SK-N-MC (cell line): ENCODE measurements around the gene DDX39B.

Experiments used
- EZH2 ChIP-seq: fragments of 200-600 bp; sonication (generic); IDR thresholded peaks from one replicate; pipeline ENCODE4 v1.6.1; 2017; ENCODE audit warnings: antibody characterized with exemption
- FOXP2 ChIP-seq: optimal IDR thresholded peaks from 2 replicates; pipeline ENCODE3; 2011; ENCODE audit warnings: mild to moderate bottlenecking, moderate library complexity; ENCODE audit not compliant: insufficient read depth; ENCODE audit errors: extremely low read length, control extremely low read depth
- POLR2AphosphoS5 ChIP-seq: IDR thresholded peaks from 2 replicates; pipeline ENCODE4 v1.6.1; 2012; ENCODE audit warnings: mild to moderate bottlenecking, low read depth, low read length, borderline replicate concordance

DNA sequence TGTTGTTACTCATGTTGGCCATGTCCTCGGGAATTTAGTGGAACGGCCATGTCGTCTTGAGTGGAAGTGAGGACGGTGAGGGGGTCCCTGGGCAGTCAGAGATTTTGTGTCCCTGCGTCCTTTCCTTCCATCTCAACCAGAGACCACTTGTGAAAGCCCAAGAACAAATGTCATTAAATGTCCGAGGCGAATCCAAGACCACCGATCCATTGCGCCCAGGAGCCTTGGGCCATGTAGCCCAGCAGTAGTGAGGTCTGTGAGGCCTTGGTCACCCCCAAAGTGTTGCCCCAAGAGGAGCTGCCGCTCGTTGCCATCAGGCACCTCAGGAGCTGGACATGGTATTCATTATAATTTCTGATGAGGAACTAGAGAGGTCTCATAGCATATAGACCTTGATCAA is 61.2 kb downstream of the DDX39B start:
- no peak for TF ChIP-seq EZH2
- TF ChIP-seq POLR2AphosphoS5, result no peak
- no peak for TF ChIP-seq FOXP2
